Neural cell (in vitro differentiated cells): ENCODE measurements around the gene MRO. TPM values are rescaled to one million over a fixed set of nuclear protein-coding genes. Genes with fewer than 3 reads are reported as not detected.

Experiments
- H2AFZ ChIP-seq: fragments of 200-600, 300-800 bp; sonication (generic), shearing (Covaris generic); 2 replicates; pipeline ENCODE4 v1.6.0; 2014; ENCODE audit warnings: low read depth, mild to moderate bottlenecking, antibody characterized with exemption, low read length, moderate library complexity
- H3F3A ChIP-seq: fragments of 200-600 bp; shearing (Covaris generic); 2 replicates; pipeline ENCODE4 v1.6.1; 2016; ENCODE audit warnings: mild to moderate bottlenecking, moderate library complexity, mixed read lengths, antibody characterized with exemption, low read length; ENCODE audit not compliant: insufficient read depth, poor library complexity, severe bottlenecking
- H3K27ac ChIP-seq: fragments of 200-600, 300-800 bp; sonication (generic), shearing (Covaris generic); 2 replicates; pipeline ENCODE4 v1.5.1; 2014; ENCODE audit warnings: mild to moderate bottlenecking, low read length, moderate library complexity
- H3K27me3 ChIP-seq: fragments of 300-800, 200-600 bp; sonication (generic), shearing (Covaris generic); 2 replicates; pipeline ENCODE4 v1.6.0; 2014; ENCODE audit warnings: mild to moderate bottlenecking, low read depth, low read length, moderate library complexity; ENCODE audit not compliant: insufficient read depth
- H3K36me3 ChIP-seq: fragments of 300-800, 200-600 bp; sonication (generic), shearing (Covaris generic); 2 replicates; pipeline ENCODE4 v1.5.1; 2014; ENCODE audit warnings: mild to moderate bottlenecking, antibody characterized with exemption, low read length, moderate library complexity; ENCODE audit not compliant: insufficient read depth
- H3K4me2 ChIP-seq: fragments of 300-800, 200-600 bp; sonication (generic), shearing (Covaris generic); 2 replicates; pipeline ENCODE4 v1.6.0; 2014; ENCODE audit warnings: mild to moderate bottlenecking, low read length
- H3K4me3 ChIP-seq: fragments of 300-800, 200-600 bp; sonication (generic), shearing (Covaris generic); 2 replicates; pipeline ENCODE4 v1.5.1; 2014; ENCODE audit warnings: mild to moderate bottlenecking, low read length, moderate library complexity
- H3K79me2 ChIP-seq: fragments of 200-600 bp; shearing (Covaris generic); replicated peaks from 2 replicates; pipeline ENCODE4 v1.6.0; 2014; ENCODE audit warnings: mild to moderate bottlenecking, low read length, moderate library complexity; ENCODE audit not compliant: insufficient read depth
- H3K9ac ChIP-seq: fragments of 300-800, 200-600 bp; sonication (generic), shearing (Covaris generic); 2 replicates; pipeline ENCODE4 v1.6.1; 2016; ENCODE audit warnings: mild to moderate bottlenecking, low read length, mixed read lengths
- H3K9me2 ChIP-seq: fragments of 200-600 bp; shearing (Covaris generic); 2 replicates; pipeline ENCODE4 v1.6.1; 2016; ENCODE audit warnings: mild to moderate bottlenecking, low read length, mixed read lengths; ENCODE audit not compliant: insufficient read depth
- H3K9me3 ChIP-seq: fragments of 200-600, 300-800 bp; sonication (generic), shearing (Covaris generic); 2 replicates; pipeline ENCODE4 v1.6.1; 2016; ENCODE audit warnings: mild to moderate bottlenecking, mixed run types, low read length, moderate library complexity, mixed read lengths
- H4K20me1 ChIP-seq: fragments of 200-600 bp; shearing (Covaris generic); 2 replicates; pipeline ENCODE4 v1.6.1; 2016; ENCODE audit warnings: mild to moderate bottlenecking, mixed run types; ENCODE audit not compliant: insufficient read depth
- EP300 ChIP-seq: fragments of 450-650 bp; conservative IDR thresholded peaks from 2 replicates; pipeline ENCODE4 v1.6.1; 2014; ENCODE audit warnings: antibody characterized with exemption, mild to moderate bottlenecking, moderate library complexity; ENCODE audit not compliant: poor library complexity, severe bottlenecking
- EZH2 ChIP-seq: fragments of 200-600, 300-800 bp; shearing (Covaris generic), sonication (generic); IDR thresholded peaks from 2 replicates; pipeline ENCODE4 v1.6.1; 2014; ENCODE audit warnings: antibody characterized with exemption, low read length, borderline replicate concordance, mild to moderate bottlenecking; ENCODE audit not compliant: insufficient read depth, poor library complexity, severe bottlenecking
- MXI1 ChIP-seq: fragments of 450-650 bp; conservative IDR thresholded peaks from 2 replicates; pipeline ENCODE4 v1.6.1; 2014; ENCODE audit warnings: antibody characterized with exemption, mild to moderate bottlenecking; ENCODE audit not compliant: poor library complexity, severe bottlenecking
- POLR2AphosphoS5 ChIP-seq: IDR thresholded peaks from 2 replicates; pipeline ENCODE4 v1.6.1; 2012
- RAD21 ChIP-seq: fragments of 450-650 bp; conservative IDR thresholded peaks from 2 replicates; pipeline ENCODE4 v1.6.1; 2014; ENCODE audit warnings: antibody characterized with exemption, mild to moderate bottlenecking, moderate library complexity
- SMC3 ChIP-seq: fragments of 450-650 bp; conservative IDR thresholded peaks from 2 replicates; pipeline ENCODE4 v1.6.1; 2014; ENCODE audit warnings: antibody characterized with exemption, mild to moderate bottlenecking, moderate library complexity; ENCODE audit not compliant: poor library complexity
- TAF1 ChIP-seq: IDR thresholded peaks from 2 replicates; pipeline ENCODE4 v1.6.1; 2012; ENCODE audit warnings: low read depth
- polyA plus RNA-seq: library from polyadenylated mRNA; depleted of rRNA; stranded (reverse); fragments of >200 nt; gene quantifications from 2 replicates; pipeline ENCODE4 v1.2.3, GENCODE V29; 2014
- TF ChIP-seq, protein P1 (sequence below): IDR thresholded peaks from 2 replicates; pipeline ENCODE4 v1.6.1; 2012; ENCODE audit warnings: borderline replicate concordance
- TF ChIP-seq, protein P2 (sequence below): fragments of 450-650 bp; IDR thresholded peaks from 2 replicates; pipeline ENCODE4 v1.5.1; 2014; ENCODE audit warnings: antibody characterized with exemption, mild to moderate bottlenecking, moderate library complexity; ENCODE audit not compliant: poor library complexity, severe bottlenecking

MRO gene
- polyA plus RNA-seq, 1 donor from 2014 or later, result not detected

DNA sequence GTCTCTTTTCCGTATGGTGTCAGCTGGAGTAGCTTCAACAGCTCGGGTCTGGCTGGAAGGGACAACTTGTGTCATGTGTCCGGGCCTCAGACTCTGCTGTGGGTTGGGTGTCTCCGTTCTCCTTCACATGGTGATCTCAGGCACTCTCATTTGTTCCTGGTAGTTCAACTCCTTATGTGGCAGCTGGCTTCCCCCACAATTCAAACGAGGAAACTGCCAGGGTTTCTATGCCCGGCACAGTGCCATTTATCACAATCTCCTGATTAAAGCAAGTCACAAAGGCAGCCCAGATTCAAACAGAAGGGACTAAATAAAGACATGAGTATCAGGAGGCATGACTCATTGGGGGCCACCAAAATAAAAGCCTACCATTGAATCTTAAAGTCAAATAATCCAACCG is 22.7 kb downstream of the MRO start:
- H3K9me3 ChIP-seq, result no peaks in the 10 kb centered on the region
- H3K79me2 ChIP-seq, result no peaks in the 10 kb centered on the region
- H3K9ac ChIP-seq, result no peak overlapping the region
- H3K4me3 ChIP-seq, result no peak overlapping the region
- no peak overlapping the region for H3K27ac ChIP-seq
- no peaks in the 10 kb centered on the region for H3F3A ChIP-seq
- TF ChIP-seq EZH2 (no peak), TAF1 (no peak), EP300 (no peak), RAD21 (no peak), SMC3 (no peak), POLR2AphosphoS5 (no peak), MXI1 (no peak)
- TF ChIP-seq, protein P1, sequence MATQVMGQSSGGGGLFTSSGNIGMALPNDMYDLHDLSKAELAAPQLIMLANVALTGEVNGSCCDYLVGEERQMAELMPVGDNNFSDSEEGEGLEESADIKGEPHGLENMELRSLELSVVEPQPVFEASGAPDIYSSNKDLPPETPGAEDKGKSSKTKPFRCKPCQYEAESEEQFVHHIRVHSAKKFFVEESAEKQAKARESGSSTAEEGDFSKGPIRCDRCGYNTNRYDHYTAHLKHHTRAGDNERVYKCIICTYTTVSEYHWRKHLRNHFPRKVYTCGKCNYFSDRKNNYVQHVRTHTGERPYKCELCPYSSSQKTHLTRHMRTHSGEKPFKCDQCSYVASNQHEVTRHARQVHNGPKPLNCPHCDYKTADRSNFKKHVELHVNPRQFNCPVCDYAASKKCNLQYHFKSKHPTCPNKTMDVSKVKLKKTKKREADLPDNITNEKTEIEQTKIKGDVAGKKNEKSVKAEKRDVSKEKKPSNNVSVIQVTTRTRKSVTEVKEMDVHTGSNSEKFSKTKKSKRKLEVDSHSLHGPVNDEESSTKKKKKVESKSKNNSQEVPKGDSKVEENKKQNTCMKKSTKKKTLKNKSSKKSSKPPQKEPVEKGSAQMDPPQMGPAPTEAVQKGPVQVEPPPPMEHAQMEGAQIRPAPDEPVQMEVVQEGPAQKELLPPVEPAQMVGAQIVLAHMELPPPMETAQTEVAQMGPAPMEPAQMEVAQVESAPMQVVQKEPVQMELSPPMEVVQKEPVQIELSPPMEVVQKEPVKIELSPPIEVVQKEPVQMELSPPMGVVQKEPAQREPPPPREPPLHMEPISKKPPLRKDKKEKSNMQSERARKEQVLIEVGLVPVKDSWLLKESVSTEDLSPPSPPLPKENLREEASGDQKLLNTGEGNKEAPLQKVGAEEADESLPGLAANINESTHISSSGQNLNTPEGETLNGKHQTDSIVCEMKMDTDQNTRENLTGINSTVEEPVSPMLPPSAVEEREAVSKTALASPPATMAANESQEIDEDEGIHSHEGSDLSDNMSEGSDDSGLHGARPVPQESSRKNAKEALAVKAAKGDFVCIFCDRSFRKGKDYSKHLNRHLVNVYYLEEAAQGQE, result no peak
- TF ChIP-seq, protein P2, sequence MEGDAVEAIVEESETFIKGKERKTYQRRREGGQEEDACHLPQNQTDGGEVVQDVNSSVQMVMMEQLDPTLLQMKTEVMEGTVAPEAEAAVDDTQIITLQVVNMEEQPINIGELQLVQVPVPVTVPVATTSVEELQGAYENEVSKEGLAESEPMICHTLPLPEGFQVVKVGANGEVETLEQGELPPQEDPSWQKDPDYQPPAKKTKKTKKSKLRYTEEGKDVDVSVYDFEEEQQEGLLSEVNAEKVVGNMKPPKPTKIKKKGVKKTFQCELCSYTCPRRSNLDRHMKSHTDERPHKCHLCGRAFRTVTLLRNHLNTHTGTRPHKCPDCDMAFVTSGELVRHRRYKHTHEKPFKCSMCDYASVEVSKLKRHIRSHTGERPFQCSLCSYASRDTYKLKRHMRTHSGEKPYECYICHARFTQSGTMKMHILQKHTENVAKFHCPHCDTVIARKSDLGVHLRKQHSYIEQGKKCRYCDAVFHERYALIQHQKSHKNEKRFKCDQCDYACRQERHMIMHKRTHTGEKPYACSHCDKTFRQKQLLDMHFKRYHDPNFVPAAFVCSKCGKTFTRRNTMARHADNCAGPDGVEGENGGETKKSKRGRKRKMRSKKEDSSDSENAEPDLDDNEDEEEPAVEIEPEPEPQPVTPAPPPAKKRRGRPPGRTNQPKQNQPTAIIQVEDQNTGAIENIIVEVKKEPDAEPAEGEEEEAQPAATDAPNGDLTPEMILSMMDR, result no peak
- H4K20me1 ChIP-seq, result no peaks in the 10 kb centered on the region
- H3K9me2 ChIP-seq, result no peaks in the 10 kb centered on the region
- H3K36me3 ChIP-seq, result no peaks in the 10 kb centered on the region
- H3K27me3 ChIP-seq, result no peaks in the 10 kb centered on the region
- no peak overlapping the region for H3K4me2 ChIP-seq
- H2AFZ ChIP-seq, result no peak overlapping the region

DNA sequence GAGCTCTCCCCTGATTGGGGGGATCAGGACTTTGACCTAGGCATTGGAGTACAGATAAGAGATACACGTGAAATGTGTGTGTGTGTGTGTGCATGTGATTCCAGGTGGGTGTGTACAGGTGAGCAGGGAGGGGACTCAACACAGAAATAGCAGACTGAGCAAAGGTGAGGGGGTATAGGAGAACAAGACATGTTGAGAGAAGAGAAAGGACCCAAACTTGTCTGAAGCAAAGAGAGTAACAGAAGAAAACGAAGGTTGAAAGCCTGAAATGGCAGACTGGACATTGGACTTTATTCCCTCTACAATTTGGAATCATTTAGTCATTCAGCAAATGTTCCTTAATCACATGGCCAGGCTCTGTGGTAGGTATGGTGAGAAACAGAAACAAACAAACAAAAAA is 23.3 kb downstream of the MRO start:
- Histone ChIP-seq H3K27ac (no peak overlapping the region), H3K79me2 (no peaks in the 10 kb centered on the region), H3K9me2 (no peaks in the 10 kb centered on the region), H3K27me3 (no peaks in the 10 kb centered on the region), H3K36me3 (no peaks in the 10 kb centered on the region), H4K20me1 (no peaks in the 10 kb centered on the region), H3K4me2 (no peak overlapping the region), H3K4me3 (no peak overlapping the region), H2AFZ (no peak overlapping the region), H3F3A (no peaks in the 10 kb centered on the region), H3K9me3 (no peaks in the 10 kb centered on the region), H3K9ac (no peak overlapping the region)
- TF ChIP-seq, protein P2, result no peak
- TF ChIP-seq, protein P1, result no peak
